ENCODE measurements around the gene ANO10.
"Not testable (repeated sequence)": the region's sequence is repeated elsewhere in the genome, so short reads cannot be mapped to it uniquely, and the experiment has no call there.

Gene ANO10

DNA sequence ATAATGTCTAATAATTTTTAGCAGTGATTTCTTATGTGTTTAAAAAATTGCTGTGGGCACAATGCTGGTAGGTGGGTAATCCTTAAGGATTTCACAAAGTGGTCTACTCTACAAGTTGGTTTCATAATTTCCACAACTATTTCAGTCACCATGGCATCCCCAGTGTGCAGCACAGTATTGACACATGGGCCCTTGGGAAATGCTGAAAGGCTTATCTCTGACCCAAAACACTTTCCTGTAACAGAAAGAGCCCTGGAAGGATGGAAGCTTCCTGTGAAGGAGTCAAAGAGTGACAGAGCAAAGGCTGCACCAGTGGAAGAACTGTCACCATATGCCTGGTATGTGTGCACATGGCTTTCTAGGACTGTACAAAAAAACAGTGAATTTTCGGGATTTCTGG, 153.7 kb downstream of the ANO10 start:
- TF ChIP-seq, protein P1, sequence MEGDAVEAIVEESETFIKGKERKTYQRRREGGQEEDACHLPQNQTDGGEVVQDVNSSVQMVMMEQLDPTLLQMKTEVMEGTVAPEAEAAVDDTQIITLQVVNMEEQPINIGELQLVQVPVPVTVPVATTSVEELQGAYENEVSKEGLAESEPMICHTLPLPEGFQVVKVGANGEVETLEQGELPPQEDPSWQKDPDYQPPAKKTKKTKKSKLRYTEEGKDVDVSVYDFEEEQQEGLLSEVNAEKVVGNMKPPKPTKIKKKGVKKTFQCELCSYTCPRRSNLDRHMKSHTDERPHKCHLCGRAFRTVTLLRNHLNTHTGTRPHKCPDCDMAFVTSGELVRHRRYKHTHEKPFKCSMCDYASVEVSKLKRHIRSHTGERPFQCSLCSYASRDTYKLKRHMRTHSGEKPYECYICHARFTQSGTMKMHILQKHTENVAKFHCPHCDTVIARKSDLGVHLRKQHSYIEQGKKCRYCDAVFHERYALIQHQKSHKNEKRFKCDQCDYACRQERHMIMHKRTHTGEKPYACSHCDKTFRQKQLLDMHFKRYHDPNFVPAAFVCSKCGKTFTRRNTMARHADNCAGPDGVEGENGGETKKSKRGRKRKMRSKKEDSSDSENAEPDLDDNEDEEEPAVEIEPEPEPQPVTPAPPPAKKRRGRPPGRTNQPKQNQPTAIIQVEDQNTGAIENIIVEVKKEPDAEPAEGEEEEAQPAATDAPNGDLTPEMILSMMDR (IDR thresholded peaks at IDR 0.05; ENCODE audit: insufficient read depth, low read depth, low read length, missing control alignments) = no peak
- no peak overlapping the region for H3K4me3 ChIP-seq (ENCODE audit: low read depth, low read length)
- no peak for DNase-seq (ENCODE audit: low read depth)

DNA sequence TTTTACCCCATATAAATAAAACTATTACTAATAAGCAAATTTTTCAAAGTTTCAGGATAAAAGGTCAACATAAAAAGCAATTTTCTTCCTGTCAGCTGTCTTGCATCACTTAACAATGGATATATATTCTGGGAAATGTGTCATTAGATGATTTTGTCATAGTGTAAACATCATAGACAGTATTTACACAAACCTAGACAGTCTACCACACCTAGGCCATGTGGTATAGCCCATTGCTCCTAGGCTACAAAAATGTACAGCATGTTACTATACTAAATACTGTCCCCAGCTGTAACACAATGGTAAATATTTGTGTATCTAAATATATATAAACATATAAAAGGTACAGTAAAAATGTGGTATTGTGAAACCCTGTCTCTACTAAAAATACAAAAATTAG, 156.7 kb downstream of the ANO10 start:
- DNase-seq (ENCODE audit: low read depth) = no peak

GRCh38 chr3:43462566-43462965, 159.2 kb downstream of the ANO10 start:
- not testable (repeated sequence) for H3K4me3 ChIP-seq (ENCODE audit: low read depth, low read length)

More for the DNA sequence above, 156.7 kb downstream of the ANO10 start:
- TF ChIP-seq, protein P1 (IDR thresholded peaks at IDR 0.05; ENCODE audit: insufficient read depth, low read depth, low read length, missing control alignments) = no peak
- H3K4me3 ChIP-seq (ENCODE audit: low read depth, low read length) = no peak overlapping the region

GRCh38 chr3:43461345-43461744, 160.5 kb downstream of the ANO10 start:
- TF ChIP-seq, protein P1 (IDR thresholded peaks at IDR 0.05; ENCODE audit: insufficient read depth, low read depth, low read length, missing control alignments) = no peak
- no peak for DNase-seq (ENCODE audit: low read depth)
- no peak overlapping the region for H3K4me3 ChIP-seq (ENCODE audit: low read depth, low read length)

More at GRCh38 chr3:43462566-43462965, 159.2 kb downstream of the ANO10 start:
- not testable (repeated sequence) for DNase-seq (ENCODE audit: low read depth)

- H3K4me3 ChIP-seq (ENCODE audit: low read depth, low read length); DNase-seq (ENCODE audit: low read depth): not testable (repeated sequence)
Observed at GRCh38 chr3:43457038-43457437, 164.8 kb downstream of the ANO10 start.

- DNase-seq (ENCODE audit: low read depth) = no peak
- H3K4me3 ChIP-seq (ENCODE audit: low read depth, low read length) = no peak overlapping the region
- TF ChIP-seq, protein P1 (IDR thresholded peaks at IDR 0.05; ENCODE audit: insufficient read depth, low read depth, low read length, missing control alignments) = no peak
Observed at GRCh38 chr3:43455233-43455632, 166.6 kb downstream of the ANO10 start.

DNA sequence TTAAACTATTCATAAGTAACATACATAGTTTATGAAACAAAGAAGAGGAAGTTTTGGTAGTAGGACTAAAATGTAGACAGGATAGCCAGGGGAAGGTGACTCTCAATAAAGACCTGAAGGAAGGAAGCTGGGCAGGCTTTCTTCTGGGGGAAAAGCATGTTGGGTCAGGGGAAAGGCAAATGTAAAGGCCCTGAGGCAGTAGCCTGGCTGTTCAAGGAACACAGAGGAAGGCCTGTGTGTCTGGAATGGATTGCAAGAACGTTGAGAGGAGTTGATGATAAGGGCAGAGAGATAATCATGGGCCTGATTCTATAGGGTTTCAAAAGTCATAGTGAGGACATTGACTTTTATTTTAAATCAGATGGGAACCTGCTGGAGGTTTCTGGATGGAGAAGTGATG, 167.8 kb downstream of the ANO10 start:
- no peak for DNase-seq (ENCODE audit: low read depth)
- no peak overlapping the region for H3K4me3 ChIP-seq (ENCODE audit: low read depth, low read length)
- TF ChIP-seq, protein P1 (IDR thresholded peaks at IDR 0.05; ENCODE audit: insufficient read depth, low read depth, low read length, missing control alignments) = no peak

DNA sequence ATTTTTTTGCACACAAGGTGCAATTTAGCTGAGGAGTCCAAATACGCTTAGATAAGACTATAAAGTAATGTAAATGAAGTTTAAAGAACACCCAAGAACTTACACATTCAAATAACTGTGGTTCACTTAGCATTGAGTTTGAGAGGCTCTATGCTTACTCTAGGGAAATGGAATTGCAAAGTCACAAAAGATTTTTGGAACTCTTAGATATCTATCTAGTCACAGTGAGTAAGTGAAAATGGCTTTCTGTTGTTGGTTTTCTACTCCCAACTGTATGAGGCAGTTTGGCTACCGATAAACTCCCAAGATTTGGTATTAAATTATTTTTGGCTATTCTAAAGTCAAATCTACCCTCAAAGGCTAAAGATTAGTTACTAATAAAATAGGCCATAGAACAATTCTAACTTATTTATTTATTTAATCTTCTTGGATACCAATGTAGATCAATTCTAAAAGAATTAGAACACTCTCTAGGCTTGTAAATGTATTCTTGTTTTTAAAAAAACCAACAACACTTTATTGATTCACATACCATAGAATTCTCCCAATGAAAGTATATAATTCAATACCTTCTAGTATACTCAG, 170.0 kb downstream of the ANO10 start:
- TF ChIP-seq, protein P1 (IDR thresholded peaks at IDR 0.05; ENCODE audit: insufficient read depth, low read depth, low read length, missing control alignments) = no peak
- DNase-seq (ENCODE audit: low read depth) = no peak
- no peak overlapping the region for H3K4me3 ChIP-seq (ENCODE audit: low read depth, low read length)
